Neural progenitor cell (in vitro differentiated cells): Measurements from ENCODE around the gene TTC12.

Experiments used
- EZH2phosphoT487 ChIP-seq: fragments of 200-600 bp; sonication (generic); IDR thresholded peaks from 2 replicates; pipeline ENCODE4 v1.6.1; 2017; ENCODE audit warnings: antibody characterized with exemption
- TF ChIP-seq, protein P1 (sequence below): fragments of 200-600 bp; sonication (generic); IDR thresholded peaks from 2 replicates; pipeline ENCODE4 v1.5.1; 2017; ENCODE audit warnings: antibody characterized with exemption, mild to moderate bottlenecking

DNA sequence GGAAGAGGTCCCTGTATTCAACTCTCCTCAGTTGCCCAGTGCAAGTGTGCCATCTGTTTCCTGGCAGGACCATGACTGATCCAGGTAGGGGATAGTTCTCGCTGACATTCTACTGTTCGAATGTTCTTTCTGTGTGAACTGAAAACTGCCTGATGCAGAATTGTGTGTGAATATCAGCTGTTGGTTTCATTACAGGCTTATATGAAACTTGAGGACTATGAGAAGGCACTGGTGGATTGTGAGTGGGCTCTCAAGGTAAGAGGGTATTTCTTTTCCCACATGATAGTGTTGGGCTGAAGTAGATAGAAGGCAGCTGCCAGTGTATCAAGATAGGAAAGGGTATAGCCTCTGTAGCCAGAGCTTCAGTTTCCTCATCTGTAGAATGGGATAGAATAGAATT, 15.3 kb downstream of the TTC12 start:
- TF ChIP-seq, protein P1, sequence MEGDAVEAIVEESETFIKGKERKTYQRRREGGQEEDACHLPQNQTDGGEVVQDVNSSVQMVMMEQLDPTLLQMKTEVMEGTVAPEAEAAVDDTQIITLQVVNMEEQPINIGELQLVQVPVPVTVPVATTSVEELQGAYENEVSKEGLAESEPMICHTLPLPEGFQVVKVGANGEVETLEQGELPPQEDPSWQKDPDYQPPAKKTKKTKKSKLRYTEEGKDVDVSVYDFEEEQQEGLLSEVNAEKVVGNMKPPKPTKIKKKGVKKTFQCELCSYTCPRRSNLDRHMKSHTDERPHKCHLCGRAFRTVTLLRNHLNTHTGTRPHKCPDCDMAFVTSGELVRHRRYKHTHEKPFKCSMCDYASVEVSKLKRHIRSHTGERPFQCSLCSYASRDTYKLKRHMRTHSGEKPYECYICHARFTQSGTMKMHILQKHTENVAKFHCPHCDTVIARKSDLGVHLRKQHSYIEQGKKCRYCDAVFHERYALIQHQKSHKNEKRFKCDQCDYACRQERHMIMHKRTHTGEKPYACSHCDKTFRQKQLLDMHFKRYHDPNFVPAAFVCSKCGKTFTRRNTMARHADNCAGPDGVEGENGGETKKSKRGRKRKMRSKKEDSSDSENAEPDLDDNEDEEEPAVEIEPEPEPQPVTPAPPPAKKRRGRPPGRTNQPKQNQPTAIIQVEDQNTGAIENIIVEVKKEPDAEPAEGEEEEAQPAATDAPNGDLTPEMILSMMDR = no peak
- no peak for TF ChIP-seq EZH2phosphoT487
